Measurements from ENCODE around the gene DBN1.

The DBN1 gene

DNA sequence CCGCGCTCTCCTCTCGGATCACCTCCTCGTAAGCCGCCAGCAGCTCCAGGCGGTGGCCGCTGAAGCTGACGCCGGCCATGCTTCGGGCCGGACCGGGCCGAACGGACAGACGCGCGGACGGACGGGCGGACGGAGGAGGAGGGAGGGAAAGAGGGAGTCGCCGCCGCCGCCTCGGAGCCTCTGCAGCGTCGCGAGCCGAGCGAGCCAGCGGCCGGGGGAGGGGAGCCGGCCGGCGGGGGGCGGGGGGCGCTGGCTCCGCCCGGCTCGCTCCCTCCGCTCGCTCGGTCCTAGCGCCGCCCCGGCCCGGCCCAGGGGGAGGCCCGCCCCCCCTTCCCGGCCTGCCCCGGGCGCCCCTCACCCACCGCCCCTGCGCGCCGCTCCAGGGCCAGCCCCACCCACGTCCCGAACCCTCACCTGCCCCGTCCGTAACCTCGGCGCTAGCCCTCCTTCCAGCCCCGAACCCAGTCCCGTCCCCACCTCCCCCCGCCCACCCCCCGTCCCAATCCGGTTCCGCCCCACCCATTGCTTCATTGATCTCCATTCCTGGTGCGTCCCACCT is at the start of gene DBN1:
TSS of gene DBN1 (minus strand) at position 192 of the 559 bp plus-strand sequence. CDS start at position 79, 113 bp downstream.
- no peak for DNase-seq (ENCODE audit: low read depth)

DNA sequence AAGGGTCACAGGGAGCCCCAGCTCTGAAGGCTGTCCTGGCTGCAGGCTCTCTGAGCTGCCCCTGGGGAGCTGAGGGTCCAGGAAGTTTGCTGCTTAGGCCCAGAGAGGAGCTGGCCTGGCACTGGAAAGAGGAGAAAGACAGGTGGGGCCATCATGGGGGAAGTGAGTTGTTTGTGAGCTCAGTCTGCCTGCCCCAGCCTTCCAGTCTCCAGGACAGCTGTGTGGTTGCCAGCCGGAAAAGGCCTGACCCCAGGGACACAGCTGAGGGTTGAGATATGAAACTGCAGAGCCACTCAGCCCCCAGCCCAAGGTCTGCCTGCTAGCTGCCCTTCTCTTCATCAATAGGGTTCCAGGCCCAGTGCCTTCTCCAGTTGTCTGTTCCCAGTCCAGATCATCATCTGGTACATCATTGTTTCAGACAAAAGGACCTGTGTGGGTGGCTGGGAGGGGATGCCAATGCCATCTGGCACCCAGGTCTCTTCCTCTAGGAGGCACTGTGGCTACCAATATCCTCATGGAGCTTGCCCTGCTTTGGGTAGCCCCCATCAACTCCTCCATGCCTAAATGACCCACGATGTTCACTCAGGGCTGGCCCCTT is 47.6 kb upstream of the DBN1 start:
- DNase-seq (ENCODE audit: low read depth), result no peak

DNA sequence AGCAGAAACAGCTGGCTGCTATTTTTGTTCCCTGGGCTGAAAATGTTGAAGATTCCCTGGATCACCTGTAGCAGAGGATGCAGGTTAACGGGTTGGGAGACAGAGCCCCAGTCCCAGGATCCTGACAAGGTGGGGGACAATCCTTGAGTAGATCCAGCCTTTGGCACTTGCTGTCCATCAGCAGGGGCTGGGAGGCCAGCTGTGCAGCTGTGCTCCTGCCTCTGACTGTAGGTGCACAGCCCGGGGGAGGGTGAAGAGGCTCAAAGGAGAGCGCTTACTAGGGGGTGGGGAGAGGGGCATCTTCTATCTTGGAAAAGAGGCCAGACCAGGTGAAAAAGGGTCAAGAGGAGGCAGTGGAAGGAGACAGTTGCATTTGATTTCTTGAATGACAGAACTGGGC is 46.8 kb upstream of the DBN1 start:
- no peak for DNase-seq (ENCODE audit: low read depth)

GRCh38 chr5:177519463-177520235 is 46.2 kb upstream of the DBN1 start:
- DNase-seq (ENCODE audit: low read depth), result no peak

DNA sequence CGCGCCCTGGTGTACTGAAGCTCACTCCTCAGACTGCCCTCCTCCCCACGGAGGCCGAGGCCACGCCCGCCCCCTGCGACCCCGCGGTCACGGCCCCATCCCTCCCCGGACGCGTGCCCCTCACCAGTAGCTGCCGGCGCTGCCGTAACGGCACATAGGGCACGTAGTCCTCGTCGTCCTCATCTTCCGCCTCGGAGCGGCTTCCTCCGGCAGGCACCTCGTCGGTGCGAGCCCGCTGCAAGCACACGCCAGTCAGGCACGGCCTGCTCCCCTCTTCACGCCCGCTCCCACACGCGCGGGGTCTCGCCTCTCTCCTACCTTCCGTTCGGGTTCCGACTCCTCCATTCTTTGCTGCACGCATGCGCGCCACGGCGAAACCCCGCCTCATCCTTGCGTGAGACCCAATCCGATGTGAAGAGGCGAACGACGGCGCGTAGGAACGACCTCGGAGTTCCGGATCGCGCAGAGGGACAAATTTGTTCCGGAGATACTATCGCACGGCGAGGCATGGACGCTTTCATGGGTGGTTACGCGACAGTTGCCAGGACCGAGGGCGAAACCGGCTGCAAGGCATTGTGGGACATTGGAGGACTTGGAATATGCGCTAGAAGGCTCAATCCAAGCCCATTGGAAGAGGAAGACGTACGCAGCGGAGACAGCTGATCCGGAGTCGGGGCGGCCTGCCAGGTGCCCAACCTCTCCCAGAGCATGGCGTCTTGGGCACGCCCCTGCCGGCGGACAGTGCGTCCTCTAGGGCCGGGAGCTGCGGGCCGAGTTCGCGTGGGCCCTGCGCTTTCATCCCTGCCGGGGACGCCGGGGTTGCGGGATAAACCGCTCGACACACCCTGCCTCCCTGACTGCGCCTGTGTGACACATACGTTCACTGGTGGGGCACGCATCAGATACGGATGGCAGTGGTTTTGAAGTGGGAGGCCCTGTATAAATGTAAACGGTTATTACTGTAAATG is 43.5 kb upstream of the DBN1 start, which contains the start of gene DDX41:
TSS of gene DDX41 (minus strand) at position 361 of the 968 bp plus-strand sequence. CDS start at position 345, 16 bp downstream.
- DNase-seq (ENCODE audit: low read depth), result peak; percentile 92

- DNase-seq (ENCODE audit: low read depth), result no peak
These were observed 42.1 kb upstream of the DBN1 start for GRCh38 chr5:177515580-177515979.

GRCh38 chr5:177514541-177514940 is 41.1 kb upstream of the DBN1 start:
- no peak for DNase-seq (ENCODE audit: low read depth)

GRCh38 chr5:177513500-177513899 is 40.1 kb upstream of the DBN1 start:
- no peak for DNase-seq (ENCODE audit: low read depth)

DNA sequence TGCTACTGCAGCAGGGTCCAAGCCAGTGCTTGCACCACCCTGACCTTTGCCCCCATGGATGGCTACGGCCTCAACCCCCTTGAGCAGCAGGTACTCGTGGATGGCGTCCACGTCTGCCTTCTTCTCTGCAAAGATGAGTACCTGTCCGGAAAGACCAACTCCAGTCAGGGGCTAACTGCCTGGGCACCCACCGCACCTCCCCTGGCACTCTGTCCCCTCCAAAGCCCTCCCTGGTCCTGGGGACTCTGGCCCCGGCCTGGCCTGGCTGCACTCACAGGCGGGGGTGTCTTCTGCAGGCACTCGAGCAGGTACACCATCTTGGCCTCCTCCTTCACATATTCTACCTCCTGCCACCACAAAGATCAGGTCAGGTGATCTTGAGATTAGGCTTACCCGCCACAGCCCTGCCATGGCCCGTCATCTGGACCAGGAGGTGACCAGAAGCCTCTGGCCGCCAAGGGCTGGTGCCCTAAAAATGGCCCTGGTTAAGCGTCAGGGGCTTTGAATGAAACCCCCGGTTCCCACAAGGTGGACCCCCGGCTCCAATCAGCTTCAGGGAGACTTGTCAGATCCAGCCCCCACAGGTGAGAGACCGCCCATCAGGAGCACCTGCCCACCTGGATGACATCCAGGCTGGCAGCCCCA is 39.4 kb upstream of the DBN1 start:
- no peak for DNase-seq (ENCODE audit: low read depth)

GRCh38 chr5:177511796-177512675 is 38.6 kb upstream of the DBN1 start:
- DNase-seq (ENCODE audit: low read depth), result no peak

- no peak for DNase-seq (ENCODE audit: low read depth)
These were observed 37.7 kb upstream of the DBN1 start for GRCh38 chr5:177511181-177511580.

- DNase-seq (ENCODE audit: low read depth), result no peak
These were observed 37.2 kb upstream of the DBN1 start for GRCh38 chr5:177510567-177511053.

- DNase-seq (ENCODE audit: low read depth), result no peak
These were observed 36.6 kb upstream of the DBN1 start for GRCh38 chr5:177509991-177510566.

GRCh38 chr5:177509381-177509951 is 36.0 kb upstream of the DBN1 start, which contains the start of gene DOK3:
Gene DOK3, minus strand, starts transcription at chr5:177509826. Its CDS starts 286 bp downstream, at chr5:177509540.
- no peak for DNase-seq (ENCODE audit: low read depth)

- DNase-seq (ENCODE audit: low read depth), result no peak
These were observed 35.4 kb upstream of the DBN1 start for GRCh38 chr5:177508837-177509236.

- DNase-seq (ENCODE audit: low read depth), result no peak
These were observed 34.8 kb upstream of the DBN1 start for GRCh38 chr5:177508221-177508611.

DNA sequence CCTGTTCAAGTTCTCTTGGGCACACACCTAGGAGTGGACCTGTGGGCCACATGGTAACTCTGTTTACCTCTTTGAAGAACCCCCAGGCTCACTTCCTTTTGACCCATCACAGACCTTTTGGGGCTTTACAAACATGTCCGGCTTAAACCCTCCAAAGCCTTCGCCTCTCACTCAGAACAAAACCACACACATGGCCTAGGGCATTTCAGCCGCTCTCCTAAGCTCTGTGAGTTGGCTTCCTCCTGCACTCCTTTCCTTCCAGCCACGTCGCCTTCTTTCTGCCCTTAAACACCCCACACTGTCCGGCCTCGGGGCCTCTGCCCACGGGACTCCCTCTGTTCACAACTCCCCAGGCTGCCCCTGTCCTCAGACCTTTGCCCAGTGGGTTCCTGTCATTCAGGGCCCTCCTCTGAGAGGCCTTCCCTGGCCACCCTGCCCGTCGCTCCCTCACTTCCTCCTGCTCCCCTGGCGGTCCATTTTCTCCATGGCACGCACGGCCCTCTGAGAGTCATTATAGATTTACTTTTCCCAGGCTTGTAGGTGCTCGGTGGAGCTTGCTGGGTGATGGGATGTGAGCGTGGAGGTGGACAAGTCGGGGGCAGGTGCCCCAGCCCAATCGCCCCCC is 34.3 kb upstream of the DBN1 start:
- DNase-seq (ENCODE audit: low read depth), result no peak

- no peak for DNase-seq (ENCODE audit: low read depth)
These were observed 33.7 kb upstream of the DBN1 start for GRCh38 chr5:177507165-177507564.

DNA sequence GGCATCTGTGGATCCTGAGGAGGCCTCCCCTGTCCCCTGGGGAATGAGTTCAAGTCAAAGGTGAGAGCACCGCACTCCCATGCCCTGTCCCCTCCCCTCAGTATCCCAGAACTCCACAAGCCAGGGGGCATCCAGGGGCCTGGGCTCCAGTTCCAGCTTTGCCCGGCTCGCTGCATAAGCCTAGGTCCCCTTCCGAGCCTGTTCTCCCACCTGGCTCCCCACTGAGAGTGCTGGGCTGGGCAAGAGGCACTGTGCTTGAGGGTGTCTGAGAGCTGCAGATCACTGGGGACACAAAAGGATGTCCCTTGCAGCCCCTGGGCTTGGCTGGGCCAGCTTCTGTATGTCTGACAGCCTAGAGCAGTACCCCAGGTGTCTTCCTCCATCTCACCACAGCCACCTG is 31.6 kb upstream of the DBN1 start:
- DNase-seq (ENCODE audit: low read depth), result no peak
